ENCODE measurements around the gene UIMC1. TPM values are rescaled to one million over a fixed set of nuclear protein-coding genes. Genes with fewer than 3 reads are reported as not detected.

The UIMC1 gene
- total RNA-seq, 1 experiment from 2014 or later, result 14.9 TPM

Other genes starting within 250 kb of the UIMC1 start
- 0.08 TPM in 1 of 2 replicates, not detected in the other for gene UNC5A, start 196.2 kb downstream of the UIMC1 start, total RNA-seq (2014; rRNA removed; shearing (Covaris generic))
- gene HK3, start 107.4 kb downstream of the UIMC1 start, total RNA-seq (2014; rRNA removed; shearing (Covaris generic)), result not detected in 2 replicates
- gene ZNF346, start 15.9 kb upstream of the UIMC1 start, total RNA-seq (2014; rRNA removed; shearing (Covaris generic)), result 9.0 and 9.2 TPM in 2 replicates
- gene FGFR4, start 80.1 kb upstream of the UIMC1 start, total RNA-seq (2014; rRNA removed; shearing (Covaris generic)), result 15.2 and 16.6 TPM in 2 replicates
- 21.9 and 23.5 TPM in 2 replicates for gene NSD1, start 127.0 kb upstream of the UIMC1 start, total RNA-seq (2014; rRNA removed; shearing (Covaris generic))

Data from SK-MEL-5 (cell line).